SK-N-SH treated with all-trans-retinoic acid at 6 μM for 48 hours (cell line): Measurements from ENCODE around the gene ABI2.
"Not testable (repeated sequence)": the region's sequence is repeated elsewhere in the genome, so short reads cannot be mapped to it uniquely, and the experiment has no call there.

Source experiments
- ATAC-seq: fragments of 200-7000 bp; cut with Tn5 transposase; 3 replicates; pipeline ENCODE4 v1.9.1; 2020; ENCODE audit warnings: mild to moderate bottlenecking, moderate library complexity
- ARNTL ChIP-seq: fragments of 450-650 bp; formaldehyde crosslinking; IDR thresholded peaks from 2 replicates; pipeline ENCODE4 v1.5.0; 2020; ENCODE audit warnings: low read depth, mild to moderate bottlenecking, moderate library complexity, borderline replicate concordance
- CREB5 ChIP-seq: fragments of 250-450 bp; sonication (Bioruptor Pico); IDR thresholded peaks from 2 replicates; pipeline ENCODE4 v1.5.1; 2020; ENCODE audit warnings: low read depth, mild to moderate bottlenecking, moderate library complexity
- GLIS3 ChIP-seq: fragments of 250-450 bp; sonication (Bioruptor Pico); IDR thresholded peaks from 2 replicates; pipeline ENCODE4 v1.5.0; 2020; ENCODE audit warnings: mild to moderate bottlenecking, moderate library complexity
- ISL1 ChIP-seq: fragments of 250-450 bp; sonication (Bioruptor Pico); IDR thresholded peaks from 2 replicates; pipeline ENCODE4 v2.1.2; 2022; ENCODE audit warnings: mild to moderate bottlenecking, moderate library complexity
- OSR1 ChIP-seq: fragments of 250-450 bp; sonication (Bioruptor Pico); IDR thresholded peaks from 2 replicates; pipeline ENCODE4 v1.8.0; 2022; ENCODE audit warnings: moderate library complexity, mild to moderate bottlenecking, inconsistent platforms
- PPARA ChIP-seq: fragments of 250-450 bp; sonication (Bioruptor Pico); IDR thresholded peaks from 2 replicates; pipeline ENCODE4 v1.5.0; 2020; ENCODE audit warnings: mild to moderate bottlenecking, borderline replicate concordance
- RARB ChIP-seq: fragments of 250-450 bp; sonication (Bioruptor Pico); IDR thresholded peaks from 2 replicates; pipeline ENCODE4 v1.8.0; 2021; ENCODE audit warnings: mild to moderate bottlenecking, moderate library complexity
- SNAI2 ChIP-seq: fragments of 250-450 bp; sonication (Bioruptor Pico); IDR thresholded peaks from 2 replicates; pipeline ENCODE4 v1.5.0; 2020; ENCODE audit warnings: mild to moderate bottlenecking, moderate library complexity
- TCF4 ChIP-seq: fragments of 250-450 bp; sonication (Bioruptor Pico); IDR thresholded peaks from 2 replicates; pipeline ENCODE4 v1.8.0; 2021; ENCODE audit warnings: mild to moderate bottlenecking, moderate library complexity, borderline replicate concordance
- TOX ChIP-seq: fragments of 250-450 bp; sonication (Bioruptor Pico); IDR thresholded peaks from 2 replicates; pipeline ENCODE4 v1.8.0; 2021; ENCODE audit warnings: mild to moderate bottlenecking, moderate library complexity, borderline replicate concordance
- TSHZ2 ChIP-seq: fragments of 250-450 bp; sonication (Bioruptor Pico); IDR thresholded peaks from 2 replicates; pipeline ENCODE4 v1.5.0; 2020; ENCODE audit warnings: mild to moderate bottlenecking, moderate library complexity
- ZC3H10 ChIP-seq: fragments of 250-450 bp; sonication (Bioruptor Pico); IDR thresholded peaks from 2 replicates; pipeline ENCODE4 v1.5.1; 2021; ENCODE audit warnings: mild to moderate bottlenecking, moderate library complexity
- ZFP3 ChIP-seq: fragments of 250-450 bp; sonication (Bioruptor Pico); IDR thresholded peaks from 2 replicates; pipeline ENCODE4 v1.5.0; 2020; ENCODE audit warnings: mild to moderate bottlenecking, moderate library complexity
- ZFP30 ChIP-seq: fragments of 450-650 bp; formaldehyde crosslinking; IDR thresholded peaks from 2 replicates; pipeline ENCODE4 v1.5.0; 2022; ENCODE audit warnings: mild to moderate bottlenecking, moderate library complexity
- ZNF565 ChIP-seq: fragments of 450-650 bp; formaldehyde crosslinking; conservative IDR thresholded peaks from 2 replicates; pipeline ENCODE4 v1.5.0; 2020; ENCODE audit warnings: low read depth, mild to moderate bottlenecking, moderate library complexity
- ZNF70 ChIP-seq: fragments of 450-650 bp; formaldehyde crosslinking; IDR thresholded peaks from 2 replicates; pipeline ENCODE4 v1.5.0; 2020; ENCODE audit warnings: mild to moderate bottlenecking, moderate library complexity
- ZNF8 ChIP-seq: fragments of 450-650 bp; formaldehyde crosslinking; IDR thresholded peaks from 2 replicates; pipeline ENCODE4 v1.5.0; 2020; ENCODE audit warnings: mild to moderate bottlenecking, moderate library complexity
- TF ChIP-seq, protein P1 (sequence below): fragments of 250-450 bp; sonication (Bioruptor Pico); IDR thresholded peaks from 2 replicates; pipeline ENCODE4 v1.5.1; 2021; ENCODE audit warnings: mild to moderate bottlenecking, moderate library complexity
- TF ChIP-seq, protein P2 (sequence below): fragments of 250-450 bp; sonication (Bioruptor Pico); IDR thresholded peaks from 2 replicates; pipeline ENCODE4 v1.8.0; 2021; ENCODE audit warnings: low read depth, mild to moderate bottlenecking, moderate library complexity, borderline replicate concordance
- TF ChIP-seq, protein P3 (sequence below): fragments of 250-450 bp; sonication (Bioruptor Pico); IDR thresholded peaks from 2 replicates; pipeline ENCODE4 v1.8.0; 2020; ENCODE audit warnings: mild to moderate bottlenecking, moderate library complexity, borderline replicate concordance

Gene ABI2

DNA sequence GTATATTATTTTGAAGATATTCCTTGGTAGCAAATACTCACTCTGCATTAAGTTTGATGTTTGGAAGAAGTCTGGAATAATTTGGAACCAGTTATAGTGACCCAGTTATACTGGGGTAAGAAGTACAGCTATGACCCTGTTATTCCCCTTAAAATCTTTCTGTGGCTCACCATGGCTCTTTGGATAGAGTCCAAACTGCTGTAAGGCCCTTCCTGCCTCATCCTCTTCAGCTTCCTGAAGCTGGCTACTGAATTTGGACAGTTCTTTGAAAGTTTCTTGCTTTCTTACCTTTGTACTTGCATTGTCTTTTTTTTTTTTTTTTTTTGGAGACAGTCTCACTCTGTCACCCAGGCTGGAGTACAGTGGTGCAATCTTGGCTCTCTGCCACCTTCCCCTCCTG, 85.6 kb downstream of the ABI2 start:
- no peak for ATAC-seq
- TF ChIP-seq ZNF70 (CRISPR knock-in tag) (no peak), SNAI2 (CRISPR knock-in tag) (no peak), ZFP30 (CRISPR knock-in tag) (no peak)
- TF ChIP-seq, protein P1, sequence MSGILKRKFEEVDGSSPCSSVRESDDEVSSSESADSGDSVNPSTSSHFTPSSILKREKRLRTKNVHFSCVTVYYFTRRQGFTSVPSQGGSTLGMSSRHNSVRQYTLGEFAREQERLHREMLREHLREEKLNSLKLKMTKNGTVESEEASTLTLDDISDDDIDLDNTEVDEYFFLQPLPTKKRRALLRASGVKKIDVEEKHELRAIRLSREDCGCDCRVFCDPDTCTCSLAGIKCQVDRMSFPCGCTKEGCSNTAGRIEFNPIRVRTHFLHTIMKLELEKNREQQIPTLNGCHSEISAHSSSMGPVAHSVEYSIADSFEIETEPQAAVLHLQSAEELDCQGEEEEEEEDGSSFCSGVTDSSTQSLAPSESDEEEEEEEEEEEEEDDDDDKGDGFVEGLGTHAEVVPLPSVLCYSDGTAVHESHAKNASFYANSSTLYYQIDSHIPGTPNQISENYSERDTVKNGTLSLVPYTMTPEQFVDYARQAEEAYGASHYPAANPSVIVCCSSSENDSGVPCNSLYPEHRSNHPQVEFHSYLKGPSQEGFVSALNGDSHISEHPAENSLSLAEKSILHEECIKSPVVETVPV, result no peak

DNA sequence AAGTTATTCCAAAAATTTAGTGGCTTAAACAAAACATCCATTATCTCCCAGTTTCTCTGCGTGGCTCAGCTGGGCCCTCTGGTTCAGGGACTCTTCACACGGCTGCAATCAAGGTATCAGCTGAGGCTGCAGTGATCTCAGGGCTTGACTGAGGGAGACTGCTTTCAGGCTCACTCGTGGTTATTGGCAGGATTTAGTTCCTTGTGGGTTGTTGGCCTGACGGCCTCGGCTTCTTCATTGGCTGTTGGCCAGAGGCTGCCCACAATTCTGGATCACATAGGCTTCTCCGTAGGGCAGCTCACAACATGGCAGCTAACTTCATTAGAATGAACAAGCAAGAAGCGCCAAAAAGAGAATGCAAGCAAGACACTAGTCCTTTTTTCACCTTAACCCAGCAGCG, 90.1 kb downstream of the ABI2 start:
- TF ChIP-seq, protein P2, sequence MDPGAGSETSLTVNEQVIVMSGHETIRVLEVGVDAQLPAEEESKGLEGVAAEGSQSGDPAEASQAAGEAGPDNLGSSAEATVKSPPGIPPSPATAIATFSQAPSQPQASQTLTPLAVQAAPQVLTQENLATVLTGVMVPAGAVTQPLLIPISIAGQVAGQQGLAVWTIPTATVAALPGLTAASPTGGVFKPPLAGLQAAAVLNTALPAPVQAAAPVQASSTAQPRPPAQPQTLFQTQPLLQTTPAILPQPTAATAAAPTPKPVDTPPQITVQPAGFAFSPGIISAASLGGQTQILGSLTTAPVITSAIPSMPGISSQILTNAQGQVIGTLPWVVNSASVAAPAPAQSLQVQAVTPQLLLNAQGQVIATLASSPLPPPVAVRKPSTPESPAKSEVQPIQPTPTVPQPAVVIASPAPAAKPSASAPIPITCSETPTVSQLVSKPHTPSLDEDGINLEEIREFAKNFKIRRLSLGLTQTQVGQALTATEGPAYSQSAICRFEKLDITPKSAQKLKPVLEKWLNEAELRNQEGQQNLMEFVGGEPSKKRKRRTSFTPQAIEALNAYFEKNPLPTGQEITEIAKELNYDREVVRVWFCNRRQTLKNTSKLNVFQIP (CRISPR knock-in tag), result no peak
- no peak for ATAC-seq

DNA sequence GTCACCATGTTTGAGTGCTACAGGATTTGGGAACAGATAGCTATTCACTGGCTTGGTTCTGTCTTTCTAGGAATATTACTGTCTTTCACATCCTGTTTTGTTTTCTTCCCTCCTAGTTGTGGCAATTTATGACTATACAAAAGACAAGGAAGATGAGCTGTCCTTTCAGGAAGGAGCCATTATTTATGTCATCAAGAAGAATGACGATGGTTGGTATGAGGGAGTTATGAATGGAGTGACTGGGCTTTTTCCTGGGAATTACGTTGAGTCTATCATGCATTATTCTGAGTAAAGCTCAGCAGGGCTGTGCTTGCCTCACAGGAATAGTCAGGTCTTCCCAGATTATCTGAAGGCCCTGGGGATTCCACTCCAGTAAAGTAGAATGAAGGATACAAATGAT, 98.9 kb downstream of the ABI2 start:
- peak; percentile 75 for ATAC-seq
- TF ChIP-seq ZC3H10 (CRISPR knock-in tag), result 0 out of 2 replicates have a peak, but pooled peaks have one; percentile 12
- no peak for TF ChIP-seq ZFP30 (CRISPR knock-in tag)
- peak; percentile 70; the same call in 1 of the 2 replicates for TF ChIP-seq TOX (CRISPR knock-in tag)

- ATAC-seq, result not testable (repeated sequence)
Measured at GRCh38 chr2:203429643-203430042, 101.4 kb downstream of the ABI2 start.

- ATAC-seq, result no peak
- TF ChIP-seq ZC3H10 (CRISPR knock-in tag) (no peak), TOX (CRISPR knock-in tag) (no peak), RARB (CRISPR knock-in tag) (no peak), ZFP3 (CRISPR knock-in tag) (no peak), ARNTL (no peak), ISL1 (CRISPR knock-in tag) (no peak), TCF4 (CRISPR knock-in tag) (no peak)
Measured at GRCh38 chr2:203431391-203432185, 103.4 kb downstream of the ABI2 start.

DNA sequence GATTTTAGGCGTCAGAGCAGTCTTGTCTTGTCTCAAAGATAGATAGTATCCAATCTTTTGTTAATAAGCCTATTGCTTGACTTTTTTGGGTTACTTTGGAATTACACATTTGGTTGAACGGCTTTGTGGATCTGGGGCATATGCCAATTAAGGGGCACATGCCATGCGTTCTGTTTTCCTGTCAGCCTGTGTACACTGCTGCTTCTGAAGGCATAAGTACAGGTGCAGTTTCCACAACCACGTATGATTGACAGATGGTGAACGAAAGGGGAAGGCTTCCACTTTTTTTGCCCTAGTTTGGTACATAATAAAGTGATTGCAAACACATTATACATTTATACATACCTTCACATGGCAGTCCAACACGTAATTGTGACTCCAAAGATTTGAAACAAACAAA, 104.6 kb downstream of the ABI2 start:
- no peak for TF ChIP-seq TOX (CRISPR knock-in tag)
- no peak for TF ChIP-seq GLIS3 (CRISPR knock-in tag)
- no peak for TF ChIP-seq TSHZ2 (CRISPR knock-in tag)
- TF ChIP-seq ZFP3 (CRISPR knock-in tag), result no peak
- no peak for TF ChIP-seq PPARA (CRISPR knock-in tag)
- TF ChIP-seq ISL1 (CRISPR knock-in tag), result no peak
- TF ChIP-seq ZNF565 (CRISPR knock-in tag), result no peak
- no peak for TF ChIP-seq CREB5
- TF ChIP-seq ZFP30 (CRISPR knock-in tag), result no peak
- no peak for TF ChIP-seq ZNF8
- TF ChIP-seq SNAI2 (CRISPR knock-in tag), result no peak
- no peak for TF ChIP-seq OSR1 (CRISPR knock-in tag)
- TF ChIP-seq, protein P3, sequence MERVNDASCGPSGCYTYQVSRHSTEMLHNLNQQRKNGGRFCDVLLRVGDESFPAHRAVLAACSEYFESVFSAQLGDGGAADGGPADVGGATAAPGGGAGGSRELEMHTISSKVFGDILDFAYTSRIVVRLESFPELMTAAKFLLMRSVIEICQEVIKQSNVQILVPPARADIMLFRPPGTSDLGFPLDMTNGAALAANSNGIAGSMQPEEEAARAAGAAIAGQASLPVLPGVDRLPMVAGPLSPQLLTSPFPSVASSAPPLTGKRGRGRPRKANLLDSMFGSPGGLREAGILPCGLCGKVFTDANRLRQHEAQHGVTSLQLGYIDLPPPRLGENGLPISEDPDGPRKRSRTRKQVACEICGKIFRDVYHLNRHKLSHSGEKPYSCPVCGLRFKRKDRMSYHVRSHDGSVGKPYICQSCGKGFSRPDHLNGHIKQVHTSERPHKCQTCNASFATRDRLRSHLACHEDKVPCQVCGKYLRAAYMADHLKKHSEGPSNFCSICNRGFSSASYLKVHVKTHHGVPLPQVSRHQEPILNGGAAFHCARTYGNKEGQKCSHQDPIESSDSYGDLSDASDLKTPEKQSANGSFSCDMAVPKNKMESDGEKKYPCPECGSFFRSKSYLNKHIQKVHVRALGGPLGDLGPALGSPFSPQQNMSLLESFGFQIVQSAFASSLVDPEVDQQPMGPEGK (CRISPR knock-in tag), result no peak
- no peak for TF ChIP-seq ZNF70 (CRISPR knock-in tag)
- ATAC-seq, result no peak
